B cell (primary cell): ENCODE results near the gene TARS2. TPM values are rescaled to one million over a fixed set of nuclear protein-coding genes. Genes with fewer than 3 reads are reported as not detected.

Experiments used
- ATAC-seq: fragments of 200-7000 bp; cut with Tn5 transposase; one replicate; pipeline ENCODE4 v1.10.0; 2021; ENCODE audit warnings: low read depth, mild to moderate bottlenecking, moderate number of reproducible peaks, moderate library complexity
- CTCF ChIA-PET: fragments of 350-600 bp; sonication (Branson Sonifier 250); formaldehyde crosslinking; loops from one replicate; lab custom pipeline; 2021; ENCODE audit warnings: antibody characterized with exemption, inconsistent platforms; lab: Charles Lee
- POLR2A ChIA-PET: fragments of 350-600 bp; sonication (Branson Sonifier 250); formaldehyde crosslinking; loops from one replicate; lab custom pipeline; 2021; ENCODE audit warnings: antibody characterized with exemption; lab: Charles Lee
- DNase-seq: peaks from one replicate; pipeline ENCODE4 v3.0.0; 2013
- H2AFZ ChIP-seq: 2 replicates; pipeline ENCODE4 v1.6.1; 2012; ENCODE audit warnings: mild to moderate bottlenecking, low read depth, low read length; ENCODE audit not compliant: insufficient read depth, poor library complexity, severe bottlenecking
- H3K27ac ChIP-seq, 2 donors: 1 replicate in 1 of 2; 2 replicates in 1 of 2; pipeline ENCODE4 v1.5.1; 2012 to 2013; ENCODE audit warnings: low read length in 2 of 2, mild to moderate bottlenecking in 2 of 2, moderate library complexity in 1 of 2
- H3K27me3 ChIP-seq, 4 experiments: fragments of 200-600 bp in 1 of 4; sonication (generic) in 1 of 4; replicated peaks in 1 of 4; 1 replicate in 2 of 4; 2 replicates in 2 of 4; pipeline versions ENCODE4 v1.6.1 to v1.7.0; 2013 to 2016; ENCODE audit warnings: low read length in 3 of 4, mild to moderate bottlenecking in 2 of 4, mixed read lengths in 1 of 4, moderate library complexity in 1 of 4; ENCODE audit not compliant: insufficient read depth in 4 of 4, control insufficient read depth in 3 of 4; ENCODE audit errors: control extremely low read depth in 1 of 4
- H3K36me3 ChIP-seq, 2 experiments: replicated peaks in 1 of 2; 1 replicate in 1 of 2; 2 replicates in 1 of 2; pipeline versions ENCODE4 v1.6.1 to v1.7.1; 2013; ENCODE audit warnings: low read length in 1 of 2; ENCODE audit not compliant: insufficient read depth in 2 of 2, control insufficient read depth in 1 of 2; ENCODE audit errors: control extremely low read depth in 1 of 2, extremely low read depth in 1 of 2
- H3K4me1 ChIP-seq, 2 donors: fragments of 200-600 bp in 1 of 2; sonication (generic) in 1 of 2; 1 replicate in 1 of 2; 2 replicates in 1 of 2; pipeline versions ENCODE4 v1.5.1 to v1.6.1; 2013 to 2017; ENCODE audit warnings: low read length in 2 of 2; ENCODE audit not compliant: control insufficient read depth in 2 of 2, insufficient read depth in 2 of 2
- H3K4me2 ChIP-seq: replicated peaks from 2 replicates; pipeline ENCODE3; 2012; ENCODE audit warnings: mild to moderate bottlenecking, low read depth, low read length; ENCODE audit not compliant: poor library complexity, severe bottlenecking
- H3K4me3 ChIP-seq, 5 experiments: fragments of 200-600 bp in 1 of 5; sonication (generic) in 1 of 5; 1 replicate in 3 of 5; 2 replicates in 2 of 5; pipeline versions ENCODE4 v1.5.1 to v1.7.0; 2011 to 2016; ENCODE audit warnings: low read length in 4 of 5, mild to moderate bottlenecking in 4 of 5, low read depth in 2 of 5, control low read depth in 1 of 5, moderate library complexity in 1 of 5; ENCODE audit not compliant: insufficient read depth in 1 of 5; ENCODE audit errors: control extremely low read depth in 1 of 5, extremely low read depth in 1 of 5
- H3K79me2 ChIP-seq: fragments of 200-600 bp; sonication (generic); one replicate; pipeline ENCODE4 v1.6.0; 2016; ENCODE audit warnings: low read length; ENCODE audit not compliant: control insufficient read depth, insufficient read depth
- H3K9ac ChIP-seq: fragments of 200-600 bp; sonication (generic); 2 replicates; pipeline ENCODE4 v1.6.1; 2017; ENCODE audit warnings: mild to moderate bottlenecking, low read length, moderate library complexity
- H3K9me3 ChIP-seq, 3 donors: one replicate each; pipeline versions ENCODE4 v1.6.1 to v1.7.1; 2013; ENCODE audit warnings: low read length in 2 of 3; ENCODE audit not compliant: control insufficient read depth in 2 of 3, insufficient read depth in 1 of 3; ENCODE audit errors: control extremely low read depth in 1 of 3
- H4K20me1 ChIP-seq: 2 replicates; pipeline ENCODE4 v1.6.0; 2012; ENCODE audit warnings: mild to moderate bottlenecking, low read length; ENCODE audit not compliant: insufficient read depth, control insufficient read depth, poor library complexity, severe bottlenecking
- H3K27ac Mint-ChIP-seq: one replicate; pipeline ENCODE4 v1.8.0; 2021; ENCODE audit warnings: mixed read lengths
- H3K27me3 Mint-ChIP-seq: one replicate; pipeline ENCODE4 v1.8.0; 2021; ENCODE audit warnings: mixed read lengths
- H3K4me1 Mint-ChIP-seq: one replicate; pipeline ENCODE4 v1.8.0; 2021; ENCODE audit warnings: mixed read lengths
- H3K4me3 Mint-ChIP-seq: one replicate; pipeline ENCODE4 v1.8.0; 2021; ENCODE audit warnings: mixed read lengths
- H3K9me3 Mint-ChIP-seq: one replicate; pipeline ENCODE4 v1.8.0; 2022; ENCODE audit warnings: mixed read lengths; ENCODE audit not compliant: insufficient read depth
- CTCF ChIP-seq: fragments of 200-600 bp; IDR thresholded peaks from one replicate; pipeline ENCODE4 v1.8.0; 2022; ENCODE audit warnings: antibody characterized with exemption, mild to moderate bottlenecking
- EZH2 ChIP-seq: IDR thresholded peaks from 2 replicates; pipeline ENCODE4 v1.6.1; 2012; ENCODE audit warnings: borderline replicate concordance, low read depth, mild to moderate bottlenecking, moderate library complexity, low read length; ENCODE audit not compliant: insufficient read depth, poor library complexity, severe bottlenecking
- WGBS: methylation state at CpG from one replicate; pipeline ENCODE4 v1.1.5; 2013; ENCODE audit warnings: missing lambda C conversion rate; ENCODE audit not compliant: insufficient coverage; 5-methylcytosine and 5-hydroxymethylcytosine counted together
- intact Hi-C: fragments of 100-400 bp; cut with micrococcal nuclease; formaldehyde crosslinking; loops from one replicate; pipeline ENCODE4 v1.10.0; 2022
- polyA plus RNA-seq: library from polyadenylated mRNA; depleted of rRNA; stranded (reverse); fragments of >200 nt; gene quantifications from 2 replicates; pipeline ENCODE4 v1.2.3, GENCODE V29; 2012
- total RNA-seq, 2 donors: library from RNA; stranded (reverse); fragments of 120-200 nt in 1 of 2; gene quantifications; 1 replicate in 1 of 2; 2 replicates in 1 of 2; pipeline versions ENCODE4 v1.2.3 to v1.2.4, GENCODE V29; 2013 to 2022

Gene TARS2
- total and polyA plus RNA-seq, 2 donors (not counting 1 experiment from before 2014, with no cell fraction given) = 42.2 to 53.6 TPM

GRCh38 chr1:150548632-150549495, 61.6 kb downstream of the TARS2 start, which contains the start of gene ADAMTSL4:
ADAMTSL4 (plus strand) TSS chr1:150549408; CDS start chr1:150552289, 2,881 bp downstream.
- peak within 1 kb of the TSS; percentile 67 for H3K9ac ChIP-seq
- intact Hi-C loops = no loop called here

More at GRCh38 chr1:150548632-150549495, 61.6 kb downstream of the TARS2 start, which contains the start of gene ADAMTSL4:
- 1% methylated on average over 84 of the region's 91 CpGs for WGBS
- no peaks in the 10 kb centered on the region for H3K9me3 Mint-ChIP-seq
- H3K4me3 ChIP-seq = peak within 1 kb of the TSS; percentile 32 to 66 (median 60)
- no peaks in the 10 kb centered on the region for H3K36me3 ChIP-seq
- H3K4me2 ChIP-seq = peak within 1 kb of the TSS; percentile 97
- no peaks in the 10 kb centered on the region for H3K9me3 ChIP-seq
- no peaks in the 10 kb centered on the region for H4K20me1 ChIP-seq
- DNase-seq = peak; percentile 67
- H2AFZ ChIP-seq = peak within 1 kb of the TSS; percentile 82
- peaks cover 28% of the 10 kb centered on the region for H3K4me1 Mint-ChIP-seq
- H3K27me3 Mint-ChIP-seq = peaks cover 12% of the 10 kb centered on the region
- peak; percentile 72 for ATAC-seq
- CTCF ChIA-PET = interaction anchor here (1.0 to 1.5 kb wide), 2 partner anchors 11 to 81 kb away, joined by 3 to 11 read pairs; partner anchors contain the start of gene ENSA
- POLR2A ChIA-PET = interaction anchor here (1.2 kb wide), 1 partner anchor 31 kb away, joined by 3 read pairs; the partner anchor contains the start of gene MCL1
- H3K27me3 ChIP-seq = peaks cover 0 to 38% (median 9%) of the 10 kb centered on the region in 4 experiments
- peaks cover 18 to 28% of the 10 kb centered on the region in 2 donors for H3K4me1 ChIP-seq
- H3K27ac ChIP-seq = no peak within 1 kb of the TSS
- H3K27ac Mint-ChIP-seq = no peak within 1 kb of the TSS
- no peaks in the 10 kb centered on the region for H3K79me2 ChIP-seq
- H3K4me3 Mint-ChIP-seq = peak within 1 kb of the TSS; percentile 85
- peak; percentile 9 for TF ChIP-seq CTCF
- TF ChIP-seq EZH2 = no peak
